ENCODE data around the gene ARL4D.

ARL4D gene

DNA sequence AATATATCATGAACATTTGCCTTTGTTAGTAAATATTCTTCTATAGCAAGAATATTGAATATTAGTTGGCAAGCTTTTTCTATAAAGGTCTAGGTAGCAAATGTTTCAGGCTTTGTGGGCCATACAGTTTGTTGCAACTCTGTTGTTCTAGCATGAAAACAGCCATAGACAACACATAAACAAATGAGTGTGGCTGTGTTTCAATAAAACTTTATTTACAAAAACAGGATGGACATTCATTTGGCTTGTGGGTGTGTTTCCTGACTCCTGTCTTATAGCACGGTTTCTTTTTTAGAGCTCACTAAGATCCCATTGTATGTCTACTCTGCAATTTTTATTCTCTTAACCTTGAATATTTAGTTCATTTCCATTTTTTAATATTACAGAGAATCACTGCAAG lies 39.0 kb downstream of the ARL4D start:
- Histone ChIP-seq H3K27ac (no peak overlapping the region), H3K27me3 (no peaks in the 10 kb centered on the region), H3K9ac (no peak overlapping the region), H4K20me1 (no peaks in the 10 kb centered on the region), H3K9me3 (no peaks in the 10 kb centered on the region), H3K36me3 (no peaks in the 10 kb centered on the region), H3K4me3 (no peak overlapping the region), H3K4me1 (no peaks in the 10 kb centered on the region), H3K4me2 (no peak overlapping the region)
- TF ChIP-seq Cebpa-rat (IDR thresholded peaks at IDR 0.05), result no peak

DNA sequence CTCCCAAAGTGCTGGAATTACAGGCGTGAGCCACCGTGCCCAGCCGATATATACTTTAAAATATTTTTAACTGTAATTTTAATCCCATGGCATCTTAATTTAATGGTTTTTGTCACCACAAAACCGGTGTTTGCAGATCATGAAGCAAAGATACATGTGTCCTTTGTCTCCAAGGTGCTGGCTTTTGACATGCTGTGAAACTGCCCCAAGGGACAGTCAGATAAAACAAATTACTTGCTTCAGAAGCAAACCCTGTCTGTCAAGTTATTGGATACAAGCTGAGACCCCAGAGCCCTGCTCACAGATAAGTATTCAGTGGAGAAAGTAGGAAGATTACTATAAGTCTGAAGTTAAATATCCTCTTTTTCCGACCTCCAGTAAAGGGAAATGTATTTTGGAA lies 39.8 kb downstream of the ARL4D start:
- no peak for TF ChIP-seq Cebpa-rat (IDR thresholded peaks at IDR 0.05)
- Histone ChIP-seq H3K9me3 (no peaks in the 10 kb centered on the region), H3K36me3 (no peaks in the 10 kb centered on the region), H3K27ac (no peak overlapping the region), H3K4me3 (no peak overlapping the region), H4K20me1 (no peaks in the 10 kb centered on the region), H3K4me2 (no peak overlapping the region), H3K27me3 (no peaks in the 10 kb centered on the region), H3K4me1 (no peaks in the 10 kb centered on the region), H3K9ac (no peak overlapping the region)

DNA sequence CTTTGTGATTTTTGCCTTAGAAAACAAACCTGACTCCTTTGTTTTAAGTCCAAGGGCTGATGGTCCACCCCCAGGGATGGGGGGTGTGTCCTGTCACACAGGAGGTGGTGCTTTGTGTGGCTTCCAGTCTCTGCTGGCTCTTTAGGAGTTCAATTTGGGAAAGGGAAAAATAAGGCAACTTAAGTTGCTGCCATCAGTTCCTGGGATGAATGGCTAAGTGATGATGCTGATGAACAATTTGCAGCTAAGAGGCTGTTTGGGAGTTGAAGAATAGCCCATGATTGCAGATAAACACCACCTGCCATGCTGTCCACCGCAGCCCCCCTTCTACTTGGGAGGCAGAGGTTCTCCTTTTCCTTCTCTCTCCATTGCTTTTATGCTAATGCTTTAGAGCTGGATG lies 40.2 kb downstream of the ARL4D start:
- Histone ChIP-seq H3K4me2 (no peak overlapping the region), H3K27me3 (no peaks in the 10 kb centered on the region), H3K4me1 (no peaks in the 10 kb centered on the region), H4K20me1 (no peaks in the 10 kb centered on the region), H3K36me3 (no peaks in the 10 kb centered on the region), H3K27ac (no peak overlapping the region), H3K9me3 (no peaks in the 10 kb centered on the region), H3K4me3 (no peak overlapping the region), H3K9ac (no peak overlapping the region)
- TF ChIP-seq Cebpa-rat (IDR thresholded peaks at IDR 0.05), result no peak

DNA sequence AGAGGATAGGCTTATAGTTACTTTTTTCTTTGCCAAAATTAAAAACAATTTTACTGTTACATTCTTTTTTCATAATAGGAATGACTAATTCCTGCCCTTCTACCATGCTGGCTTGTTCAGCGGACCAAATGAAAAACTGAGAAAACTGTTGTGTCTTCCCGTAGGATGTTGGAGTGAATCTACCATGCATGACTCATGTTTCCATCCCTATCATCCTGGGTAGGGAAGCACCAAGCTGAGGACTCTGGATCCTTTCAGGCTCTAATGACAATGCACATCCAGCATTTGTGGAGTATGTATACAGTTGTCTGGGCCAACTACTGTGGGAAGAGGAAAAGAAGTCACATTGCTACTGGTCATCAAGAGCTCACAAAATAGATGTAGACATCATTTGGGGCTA lies 43.9 kb downstream of the ARL4D start:
- Histone ChIP-seq H4K20me1 (no peaks in the 10 kb centered on the region), H3K27me3 (no peaks in the 10 kb centered on the region), H3K4me3 (no peak overlapping the region), H3K27ac (no peak overlapping the region), H3K36me3 (no peaks in the 10 kb centered on the region), H3K4me1 (no peaks in the 10 kb centered on the region), H3K4me2 (no peak overlapping the region), H3K9me3 (no peaks in the 10 kb centered on the region), H3K9ac (no peak overlapping the region)
- no peak for TF ChIP-seq Cebpa-rat (IDR thresholded peaks at IDR 0.05)

DNA sequence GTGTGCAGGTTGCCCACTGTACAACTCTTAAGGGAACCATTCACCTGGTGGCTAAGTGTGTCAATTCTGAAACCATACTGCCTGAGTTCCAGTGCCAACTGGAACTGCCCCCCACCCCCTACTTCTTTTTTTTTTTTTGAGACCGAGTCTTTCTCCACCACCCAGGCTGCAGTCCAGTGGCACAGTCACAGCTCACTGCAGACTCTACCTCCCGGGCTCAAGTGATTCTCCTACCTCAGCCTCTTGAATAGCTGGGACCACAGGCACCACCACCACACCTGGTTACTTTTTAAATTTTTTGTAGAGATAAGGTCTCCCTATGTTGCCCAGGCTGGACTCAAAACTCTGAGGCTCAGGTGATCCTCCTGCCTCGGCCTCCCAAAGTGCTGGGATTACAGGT lies 44.6 kb downstream of the ARL4D start:
- no peak overlapping the region for H3K4me3 ChIP-seq
- H3K27ac ChIP-seq, result no peak overlapping the region
- H3K4me2 ChIP-seq, result no peak overlapping the region
- H3K36me3 ChIP-seq, result no peaks in the 10 kb centered on the region
- H4K20me1 ChIP-seq, result no peaks in the 10 kb centered on the region
- H3K9ac ChIP-seq, result no peak overlapping the region
- TF ChIP-seq Cebpa-rat (IDR thresholded peaks at IDR 0.05), result no peak
- no peaks in the 10 kb centered on the region for H3K4me1 ChIP-seq
- no peaks in the 10 kb centered on the region for H3K9me3 ChIP-seq
- H3K27me3 ChIP-seq, result no peaks in the 10 kb centered on the region

DNA sequence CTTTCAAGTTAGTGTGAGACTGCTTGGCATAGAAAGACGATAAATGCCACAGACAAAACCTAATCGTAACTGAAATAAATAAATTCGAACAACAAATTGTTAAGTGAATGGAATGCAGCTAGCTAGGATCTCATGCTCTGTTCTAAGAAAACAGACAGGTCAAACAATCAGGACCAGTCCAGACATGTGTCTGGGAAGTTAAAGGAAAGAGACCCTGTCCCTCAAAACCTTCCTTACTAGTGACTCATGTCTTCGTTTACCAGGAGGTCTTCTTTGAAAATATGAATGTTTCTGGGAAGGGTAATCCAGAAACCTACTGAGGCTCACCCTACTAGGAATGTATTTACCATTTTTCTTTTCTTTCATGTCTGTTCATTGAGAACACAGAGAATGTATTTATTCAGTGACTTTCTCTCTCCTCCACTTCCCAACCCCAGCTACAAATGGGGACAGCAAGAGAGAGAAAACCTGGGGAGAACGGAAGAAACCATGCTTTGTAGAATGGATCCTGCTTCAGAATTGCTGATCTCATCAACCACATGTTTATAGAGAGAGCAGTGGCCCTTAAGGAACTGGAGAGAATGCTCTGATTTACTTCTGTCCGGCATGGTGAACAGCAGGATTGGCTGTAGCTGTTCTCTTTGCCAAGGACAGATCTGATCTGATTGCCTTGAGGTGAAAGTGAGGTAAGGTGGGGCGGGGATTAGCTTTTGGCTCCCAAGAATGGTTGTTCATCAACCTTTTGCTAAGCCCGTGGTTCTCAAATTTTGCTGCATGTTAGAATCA lies 45.6 kb downstream of the ARL4D start:
- Histone ChIP-seq H3K4me1 (no peaks in the 10 kb centered on the region), H3K4me3 (no peak overlapping the region), H3K27me3 (no peaks in the 10 kb centered on the region), H4K20me1 (no peaks in the 10 kb centered on the region), H3K9ac (no peak overlapping the region), H3K36me3 (no peaks in the 10 kb centered on the region), H3K27ac (no peak overlapping the region), H3K4me2 (no peak overlapping the region), H3K9me3 (no peaks in the 10 kb centered on the region)
- TF ChIP-seq Cebpa-rat (IDR thresholded peaks at IDR 0.05), result no peak

DNA sequence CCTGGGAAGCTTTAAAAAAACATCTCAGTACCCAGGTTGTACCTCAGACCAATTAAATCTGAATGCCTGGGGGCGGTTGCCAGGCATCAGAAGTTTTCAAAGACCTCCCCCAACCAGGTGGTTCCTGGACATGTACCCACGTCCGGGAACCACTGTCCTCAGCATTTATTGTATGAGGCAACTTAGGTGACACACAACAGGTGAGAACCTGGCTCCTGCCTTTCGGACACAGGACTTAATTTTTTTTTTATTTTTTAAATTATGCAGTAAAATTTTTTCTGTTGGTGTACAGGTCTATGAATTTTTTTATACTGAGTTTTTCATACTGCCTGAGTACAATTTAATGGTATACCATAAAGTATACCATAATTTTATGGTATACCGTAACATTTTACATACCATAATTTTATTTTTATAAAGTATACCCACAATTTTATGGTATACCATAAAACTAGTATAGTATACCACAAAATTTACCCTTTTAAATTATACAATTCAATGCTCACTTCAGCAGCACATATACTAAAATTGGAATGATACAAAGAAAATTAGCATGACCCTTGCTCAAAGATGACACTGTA lies 46.3 kb downstream of the ARL4D start:
- Histone ChIP-seq H3K27ac (no peak overlapping the region), H3K4me3 (no peak overlapping the region), H3K4me2 (no peak overlapping the region), H3K9me3 (no peaks in the 10 kb centered on the region), H3K36me3 (no peaks in the 10 kb centered on the region), H4K20me1 (no peaks in the 10 kb centered on the region), H3K9ac (no peak overlapping the region), H3K4me1 (no peaks in the 10 kb centered on the region), H3K27me3 (no peaks in the 10 kb centered on the region)
- no peak for TF ChIP-seq Cebpa-rat (IDR thresholded peaks at IDR 0.05)

DNA sequence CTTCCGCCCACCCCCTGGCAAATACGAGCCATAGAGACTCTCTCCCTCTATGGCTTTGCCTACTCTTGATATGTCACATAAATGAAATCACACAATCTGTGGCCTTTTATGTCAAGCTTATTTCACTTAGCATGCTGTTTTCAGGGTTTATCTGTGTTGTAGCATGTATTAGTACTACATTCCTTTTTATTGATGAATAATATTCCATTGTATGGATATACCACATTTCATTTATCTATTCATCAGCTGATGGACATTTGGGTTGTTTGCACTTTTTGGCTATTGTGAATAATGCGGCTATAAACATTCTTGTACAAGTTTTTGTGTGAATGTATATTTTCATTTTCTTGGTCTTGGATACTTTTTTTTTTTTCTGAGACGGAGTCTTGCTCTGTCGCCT lies 48.0 kb downstream of the ARL4D start:
- H3K36me3 ChIP-seq, result no peaks in the 10 kb centered on the region
- no peak overlapping the region for H3K27ac ChIP-seq
- no peak overlapping the region for H3K9ac ChIP-seq
- H3K9me3 ChIP-seq, result peaks cover 5% of the 10 kb centered on the region; the same call in 1 of the 2 replicates
- no peak overlapping the region for H3K4me2 ChIP-seq
- no peaks in the 10 kb centered on the region for H3K4me1 ChIP-seq
- H3K4me3 ChIP-seq, result no peak overlapping the region
- H3K27me3 ChIP-seq, result no peaks in the 10 kb centered on the region
- no peak for TF ChIP-seq Cebpa-rat (IDR thresholded peaks at IDR 0.05)
- H4K20me1 ChIP-seq, result no peaks in the 10 kb centered on the region

DNA sequence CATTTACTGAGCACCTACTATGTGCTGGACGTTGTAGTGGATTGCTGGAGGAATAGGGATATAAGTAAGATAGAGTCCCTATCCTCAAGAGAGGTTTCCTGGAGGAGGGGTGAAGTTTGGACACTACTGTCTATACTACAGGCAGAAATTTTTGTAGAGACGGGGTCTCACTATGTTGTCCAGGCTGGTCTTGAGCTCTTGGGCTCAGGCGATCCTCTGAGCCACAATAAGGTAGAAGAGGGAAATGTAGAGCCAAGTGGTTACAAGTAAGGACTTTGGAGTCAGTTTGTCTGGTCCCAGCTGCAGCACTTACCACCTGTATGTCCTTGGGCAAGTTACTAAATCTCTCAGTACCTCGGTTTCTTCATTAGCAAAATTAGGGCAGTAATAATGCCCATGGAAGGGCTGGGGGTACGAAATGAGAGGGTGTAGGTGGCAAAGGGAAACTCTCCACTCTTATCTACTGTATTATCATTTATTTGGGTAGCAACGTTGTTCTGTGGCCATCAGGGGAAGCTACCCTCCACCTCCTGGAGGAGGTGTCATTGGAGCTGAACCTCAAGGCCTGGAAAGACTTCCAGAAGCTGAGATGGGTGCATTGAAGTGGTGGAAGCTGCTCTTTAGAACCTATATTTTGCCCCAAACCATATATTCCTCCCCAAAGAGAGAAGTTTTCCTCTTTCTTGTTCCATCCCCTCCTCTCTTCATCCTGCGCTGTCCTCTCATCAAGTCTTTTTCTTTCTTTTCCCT lies 50.1 kb downstream of the ARL4D start:
- Histone ChIP-seq H3K9me3 (peaks cover 8% of the 10 kb centered on the region; the same call in 1 of the 2 replicates), H3K4me2 (no peak overlapping the region), H3K27me3 (no peaks in the 10 kb centered on the region), H3K36me3 (no peaks in the 10 kb centered on the region), H3K27ac (no peak overlapping the region), H3K9ac (no peak overlapping the region), H4K20me1 (no peaks in the 10 kb centered on the region), H3K4me3 (no peak overlapping the region), H3K4me1 (no peaks in the 10 kb centered on the region)
- TF ChIP-seq Cebpa-rat (IDR thresholded peaks at IDR 0.05), result no peak
